ENCODE measurements around the gene ZNF777.

DNA sequence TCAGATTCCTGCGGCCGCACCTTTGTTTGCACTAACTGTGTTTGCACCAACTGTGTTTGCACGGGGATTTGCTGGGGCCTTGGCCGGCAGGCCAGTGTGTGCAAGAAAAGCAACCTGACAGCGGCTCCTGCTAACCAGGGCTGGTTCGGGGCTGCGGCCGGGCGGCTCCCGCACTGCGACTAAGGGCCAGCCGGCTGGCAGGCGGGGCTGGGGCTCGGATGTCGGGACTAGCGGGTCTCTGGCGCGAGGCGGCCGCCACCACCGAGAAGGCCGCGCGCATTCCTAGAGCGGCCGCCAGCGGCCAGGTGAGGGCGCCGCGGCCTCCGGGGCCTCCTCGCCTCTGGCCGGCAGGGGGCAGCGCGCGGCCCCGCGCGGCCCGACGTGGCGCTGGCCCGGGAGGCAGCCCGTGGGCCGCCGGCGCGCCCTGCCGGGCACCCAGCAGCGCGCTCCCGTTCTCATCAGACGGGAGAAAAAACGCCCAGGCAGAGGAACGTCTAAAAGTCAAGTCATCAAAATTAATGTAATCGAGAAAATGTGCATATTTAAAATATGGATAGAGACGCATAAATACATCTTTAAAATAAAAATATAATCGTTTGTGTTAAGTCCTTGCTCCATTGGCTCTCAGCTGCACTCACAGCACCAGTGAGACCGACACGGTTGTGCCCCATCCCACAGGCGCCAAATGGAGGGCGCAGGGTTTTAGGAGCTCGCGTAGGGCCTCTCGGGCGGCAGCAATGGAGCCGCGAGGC, 38.5 kb downstream of the ZNF777 start:
- TF ChIP-seq POLR2AphosphoS5 (IDR thresholded peaks at IDR 0.05): no peak
- TF ChIP-seq, protein P1, sequence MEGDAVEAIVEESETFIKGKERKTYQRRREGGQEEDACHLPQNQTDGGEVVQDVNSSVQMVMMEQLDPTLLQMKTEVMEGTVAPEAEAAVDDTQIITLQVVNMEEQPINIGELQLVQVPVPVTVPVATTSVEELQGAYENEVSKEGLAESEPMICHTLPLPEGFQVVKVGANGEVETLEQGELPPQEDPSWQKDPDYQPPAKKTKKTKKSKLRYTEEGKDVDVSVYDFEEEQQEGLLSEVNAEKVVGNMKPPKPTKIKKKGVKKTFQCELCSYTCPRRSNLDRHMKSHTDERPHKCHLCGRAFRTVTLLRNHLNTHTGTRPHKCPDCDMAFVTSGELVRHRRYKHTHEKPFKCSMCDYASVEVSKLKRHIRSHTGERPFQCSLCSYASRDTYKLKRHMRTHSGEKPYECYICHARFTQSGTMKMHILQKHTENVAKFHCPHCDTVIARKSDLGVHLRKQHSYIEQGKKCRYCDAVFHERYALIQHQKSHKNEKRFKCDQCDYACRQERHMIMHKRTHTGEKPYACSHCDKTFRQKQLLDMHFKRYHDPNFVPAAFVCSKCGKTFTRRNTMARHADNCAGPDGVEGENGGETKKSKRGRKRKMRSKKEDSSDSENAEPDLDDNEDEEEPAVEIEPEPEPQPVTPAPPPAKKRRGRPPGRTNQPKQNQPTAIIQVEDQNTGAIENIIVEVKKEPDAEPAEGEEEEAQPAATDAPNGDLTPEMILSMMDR (IDR thresholded peaks at IDR 0.05; ENCODE audit: poor library complexity, severe bottlenecking): peak; percentile 34
